T-helper 22 cell (primary cell): ENCODE data around the gene POLE2.
"Not testable (repeated sequence)": the region's sequence is repeated elsewhere in the genome, so short reads cannot be mapped to it uniquely, and the experiment has no call there.

Source experiments
- DNase-seq: peaks from one replicate; pipeline ENCODE4 v3.0.0-alpha.2; 2020; ENCODE audit warnings: low read depth

POLE2 gene

GRCh38 chr14:49659526-49660455 lies 28.2 kb downstream of the POLE2 start:
- DNase-seq, result no peak

DNA sequence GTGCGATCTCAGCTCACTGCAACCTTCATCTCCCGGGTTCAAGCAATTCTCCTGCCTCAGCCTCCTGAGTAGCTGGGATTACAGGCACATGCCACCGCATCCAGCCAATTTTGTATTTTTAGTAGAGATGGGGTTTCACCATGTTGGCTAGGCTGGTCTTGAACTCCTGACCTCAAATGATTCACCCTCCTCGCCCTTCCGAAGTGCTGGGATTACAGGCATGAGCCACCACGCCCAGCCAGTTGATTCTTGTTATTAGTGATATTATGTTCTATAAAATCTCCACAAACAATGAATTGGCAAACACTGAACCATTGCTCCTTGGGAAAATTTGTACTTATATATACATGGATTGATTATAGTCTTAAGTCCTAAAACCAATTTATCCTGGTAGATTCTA lies 30.5 kb downstream of the POLE2 start:
- not testable (repeated sequence) for DNase-seq

DNA sequence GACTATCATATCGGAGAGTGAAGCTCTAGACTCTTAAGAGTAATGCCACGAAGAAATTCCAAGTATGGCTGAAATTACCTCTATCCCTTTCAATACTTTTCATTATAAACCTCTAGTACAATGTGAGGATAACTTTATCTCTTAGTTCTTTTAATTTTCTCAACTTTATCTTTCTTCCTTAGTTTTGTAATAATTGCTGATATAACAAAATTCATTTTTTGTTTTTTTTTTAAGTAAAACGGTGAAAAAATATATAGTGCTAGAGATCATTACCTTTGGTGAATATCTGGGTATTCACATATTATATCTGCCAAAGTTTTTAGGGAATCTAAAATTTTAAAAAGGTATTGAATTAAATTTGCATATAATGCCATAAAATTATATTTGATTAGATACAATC lies 33.5 kb downstream of the POLE2 start:
- no peak for DNase-seq

- DNase-seq, result no peak
These were observed 34.5 kb downstream of the POLE2 start for GRCh38 chr14:49653508-49653907.

DNA sequence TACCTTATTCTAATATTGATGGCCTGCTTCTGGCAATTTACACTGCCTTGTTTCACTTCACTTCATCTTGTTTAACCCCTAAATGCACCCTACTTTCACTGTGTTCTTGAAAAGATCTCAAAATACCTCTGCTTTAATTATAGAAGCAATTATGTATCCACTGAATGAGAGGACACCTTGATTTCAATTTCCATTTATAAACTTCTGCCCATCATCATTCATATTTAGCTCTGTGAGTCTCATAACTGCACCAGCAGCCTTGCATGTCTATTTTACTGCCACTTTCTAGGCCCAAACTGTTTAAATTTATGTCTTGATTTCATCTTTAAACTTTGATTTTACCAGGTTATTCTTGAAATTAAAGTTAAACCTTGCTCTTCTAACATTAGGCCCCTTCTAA lies 45.9 kb downstream of the POLE2 start:
- no peak for DNase-seq

DNA sequence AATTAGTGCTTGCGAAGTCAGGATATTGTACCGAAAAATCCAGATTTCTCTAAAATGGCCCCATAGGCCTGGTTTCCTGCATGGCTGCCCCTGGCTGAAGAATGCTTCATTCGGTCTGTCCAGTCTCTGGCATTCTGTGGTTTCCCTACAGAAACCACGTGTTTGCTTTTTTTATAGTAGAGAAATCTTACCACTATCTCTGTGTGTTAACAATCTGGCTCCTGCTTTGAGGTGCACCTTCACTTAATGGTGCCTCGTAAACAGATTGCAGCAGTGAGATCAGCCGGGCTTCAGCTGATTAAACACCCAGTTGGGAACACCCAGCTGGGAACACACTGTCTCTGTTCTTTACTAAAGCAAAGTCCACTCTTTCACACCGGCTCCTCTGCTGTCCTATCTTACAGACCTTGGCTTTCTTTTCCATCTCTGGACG lies 46.3 kb downstream of the POLE2 start:
- no peak for DNase-seq

DNA sequence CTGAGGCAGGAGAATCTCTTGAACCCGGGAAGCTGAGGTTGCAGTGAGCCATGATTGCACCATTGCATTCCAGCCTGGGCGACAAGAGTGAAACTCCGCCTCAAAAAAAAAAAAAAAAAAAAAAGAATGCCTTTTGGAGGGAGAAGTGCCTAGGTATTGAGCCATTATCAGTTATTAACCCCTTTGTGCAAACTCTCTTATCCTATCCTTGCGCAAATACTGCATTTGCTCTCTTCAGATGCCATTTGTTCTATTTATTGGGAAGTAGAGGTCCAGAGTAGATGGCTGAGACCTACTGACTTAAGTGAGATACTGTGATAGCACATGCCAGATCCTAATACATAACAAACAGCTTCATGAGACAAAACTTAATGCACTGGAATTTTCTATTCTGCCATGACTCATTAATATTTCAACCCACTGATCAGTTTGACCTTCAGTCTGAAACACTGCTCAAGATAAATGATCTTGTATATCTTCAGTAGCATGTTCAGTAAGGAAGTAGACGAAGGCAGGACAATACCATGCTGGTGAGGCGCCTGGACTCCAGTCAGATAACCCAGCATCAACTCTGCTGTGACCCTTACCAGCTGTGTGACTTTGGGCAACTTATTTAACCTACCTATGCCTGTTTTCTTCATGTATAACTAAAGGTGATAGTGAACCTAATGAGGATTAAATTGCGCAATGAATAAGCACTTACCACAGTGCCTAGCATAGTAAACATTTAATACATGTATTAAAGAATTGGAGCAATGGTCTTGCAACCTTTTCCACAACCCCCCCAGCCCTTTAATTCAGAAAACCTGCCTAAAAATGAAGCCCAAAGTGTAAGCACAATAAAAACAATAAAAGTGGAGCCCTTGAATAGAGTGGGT lies 47.2 kb downstream of the POLE2 start:
- DNase-seq, result no peak

DNA sequence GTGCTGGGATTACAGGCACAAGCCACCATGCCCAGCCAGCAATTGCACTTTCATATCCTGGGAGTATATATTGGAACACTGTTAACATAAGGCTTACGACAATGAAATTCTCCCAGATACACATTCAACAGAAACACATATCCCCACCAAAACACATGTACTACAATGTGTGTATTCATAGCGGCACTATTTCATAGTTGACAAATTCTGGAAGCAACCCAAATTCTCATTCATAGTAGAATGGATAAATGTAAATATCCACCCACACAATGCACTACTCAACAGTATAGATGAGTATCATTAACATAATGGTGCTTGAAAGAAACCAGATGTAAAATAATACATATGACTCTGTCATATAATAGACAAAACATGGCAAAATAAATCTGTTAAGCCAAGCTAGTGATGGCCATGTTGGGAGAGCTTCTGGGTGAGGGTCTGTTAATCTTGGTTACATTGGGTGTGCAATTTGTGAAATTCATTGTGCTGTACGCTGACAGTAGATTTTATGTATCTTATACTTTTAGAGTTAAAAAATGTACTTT lies 50.4 kb downstream of the POLE2 start:
- no peak for DNase-seq

- DNase-seq, result no peak
These were observed 51.1 kb downstream of the POLE2 start for GRCh38 chr14:49636866-49637265.

- peak; percentile 58 for DNase-seq
These were observed 53.3 kb downstream of the POLE2 start, which contains the start of gene DNAAF2 for GRCh38 chr14:49634547-49635334. Gene DNAAF2, minus strand, starts transcription at chr14:49635244. Its CDS starts 95 bp downstream, at chr14:49635149.

DNA sequence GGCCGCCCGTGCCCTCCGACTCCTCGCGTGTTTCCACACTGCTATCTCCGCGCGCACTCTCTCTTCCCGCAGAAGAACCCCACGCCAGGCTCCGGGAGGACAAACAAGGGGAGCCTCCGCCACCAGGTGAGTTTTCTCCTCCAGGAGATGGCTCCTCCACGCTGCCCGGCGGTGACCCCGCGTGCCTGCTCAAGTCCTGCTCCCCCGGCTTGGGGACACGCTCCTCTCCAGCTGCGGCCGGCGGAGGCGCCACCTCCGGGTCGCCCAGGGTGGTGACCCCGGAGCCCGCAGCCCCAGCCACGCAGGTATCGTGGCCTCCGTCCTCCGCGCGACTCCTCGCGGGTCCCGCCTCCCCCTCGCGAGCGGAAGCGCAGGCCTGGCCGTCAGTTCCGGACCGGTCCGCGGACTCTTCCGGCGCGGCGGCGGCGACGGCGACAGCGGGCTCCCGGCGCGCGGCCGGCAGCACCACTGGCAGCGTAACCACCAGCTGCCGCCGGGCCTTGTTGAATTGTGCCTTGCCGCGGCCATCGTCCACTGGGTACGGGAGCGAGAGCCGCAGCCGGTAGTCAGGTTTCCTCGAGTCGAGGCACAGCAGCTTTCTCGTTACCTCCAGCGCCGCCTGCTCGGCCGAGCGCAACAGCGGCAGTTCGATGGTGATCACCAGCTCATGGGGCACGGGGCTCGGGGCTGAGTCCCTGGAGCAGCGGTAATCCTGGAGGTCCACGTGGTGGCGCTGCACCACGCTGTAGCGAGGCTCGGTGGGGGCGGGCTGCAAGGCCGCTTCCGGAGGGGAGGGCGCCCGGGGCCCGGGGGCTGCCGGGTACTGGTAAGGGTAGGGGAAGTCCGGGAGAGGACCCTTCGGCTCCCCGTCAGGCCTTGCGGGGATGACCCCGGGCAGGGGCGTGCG lies 54.1 kb downstream of the POLE2 start:
- DNase-seq, result peak; percentile 88

GRCh38 chr14:49623941-49624839 lies 63.8 kb downstream of the POLE2 start:
- peak; percentile 43 for DNase-seq

GRCh38 chr14:49623387-49623786 lies 64.6 kb downstream of the POLE2 start:
- no peak for DNase-seq

DNA sequence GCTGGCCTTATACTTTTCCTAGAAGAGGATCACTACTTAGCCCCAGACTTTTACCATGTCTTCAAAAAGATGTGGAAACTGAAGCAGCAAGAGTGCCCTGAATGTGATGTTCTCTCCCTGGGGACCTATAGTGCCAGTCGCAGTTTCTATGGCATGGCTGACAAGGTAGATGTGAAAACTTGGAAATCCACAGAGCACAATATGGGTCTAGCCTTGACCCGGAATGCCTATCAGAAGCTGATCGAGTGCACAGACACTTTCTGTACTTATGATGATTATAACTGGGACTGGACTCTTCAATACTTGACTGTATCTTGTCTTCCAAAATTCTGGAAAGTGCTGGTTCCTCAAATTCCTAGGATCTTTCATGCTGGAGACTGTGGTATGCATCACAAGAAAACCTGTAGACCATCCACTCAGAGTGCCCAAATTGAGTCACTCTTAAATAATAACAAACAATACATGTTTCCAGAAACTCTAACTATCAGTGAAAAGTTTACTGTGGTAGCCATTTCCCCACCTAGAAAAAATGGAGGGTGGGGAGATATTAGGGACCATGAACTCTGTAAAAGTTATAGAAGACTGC lies 65.9 kb downstream of the POLE2 start:
- no peak for DNase-seq

GRCh38 chr14:49621114-49621881 lies 66.7 kb downstream of the POLE2 start:
- no peak for DNase-seq

- peak; percentile 91 for DNase-seq
These were observed 67.6 kb downstream of the POLE2 start, which contains the start of the genes MGAT2 and RPL36AL for GRCh38 chr14:49620182-49621113. Gene MGAT2, plus strand, starts transcription at chr14:49620799. Its CDS starts 470 bp downstream, at chr14:49621269. Gene RPL36AL, minus strand, starts transcription at chr14:49620626. Its CDS starts 1,522 bp downstream, at chr14:49619104.

GRCh38 chr14:49619730-49620129 lies 68.3 kb downstream of the POLE2 start:
- DNase-seq, result no peak
